IMR-90 (cell line): ENCODE measurements around the gene ATG4A. TPM values are rescaled to one million over a fixed set of nuclear protein-coding genes. Genes with fewer than 3 reads are reported as not detected.

Experiments
- ATAC-seq: fragments of 200-7000 bp; cut with Tn5 transposase; 2 replicates; pipeline ENCODE4 v1.9.1; 2020; ENCODE audit warnings: low read depth, mild to moderate bottlenecking, moderate library complexity
- BruUV-seq: library from RNA; stranded (reverse); fragments of 400-500 nt; replicated peaks from 2 replicates; lab custom pipeline; 2021; lab: Mats Ljungman, UMichigan
- CTCF ChIA-PET: fragments of 300-600 bp; formaldehyde crosslinking; extraction: SDS; loops from one replicate; lab custom pipeline; 2021; ENCODE audit warnings: antibody characterized with exemption; lab: Yijun Ruan, JAX
- POLR2A ChIA-PET: fragments of 300-600 bp; sonication (Branson Sonifier 250); formaldehyde crosslinking; loops from one replicate; lab custom pipeline; 2022; ENCODE audit warnings: antibody characterized with exemption; ENCODE audit not compliant: unreplicated experiment; lab: Charles Lee
- DNase-seq: peaks from one replicate; pipeline ENCODE4 v3.0.0; 2013
- H2AFZ ChIP-seq: replicated peaks from 2 replicates; pipeline ENCODE3; 2013; ENCODE audit warnings: low read length, mild to moderate bottlenecking; ENCODE audit not compliant: poor library complexity
- H2AK5ac ChIP-seq: 2 replicates; pipeline ENCODE4 v1.6.1; 2013; ENCODE audit warnings: low read depth, low read length, inconsistent platforms
- H2AK9ac ChIP-seq: replicated peaks from 2 replicates; pipeline ENCODE3; 2013; ENCODE audit warnings: mild to moderate bottlenecking, low read depth, low read length, moderate library complexity; ENCODE audit not compliant: poor library complexity
- H2BK120ac ChIP-seq: 2 replicates; pipeline ENCODE4 v1.6.1; 2013; ENCODE audit warnings: low read depth, low read length, inconsistent platforms
- H2BK15ac ChIP-seq: 3 replicates; pipeline ENCODE4 v1.6.1; 2013; ENCODE audit warnings: low read depth, low read length, inconsistent platforms
- H2BK20ac ChIP-seq: 2 replicates; pipeline ENCODE4 v1.6.1; 2013; ENCODE audit warnings: low read depth, mild to moderate bottlenecking, inconsistent platforms, low read length, moderate library complexity
- H2BK5ac ChIP-seq: 2 replicates; pipeline ENCODE4 v1.6.1; 2013; ENCODE audit warnings: mild to moderate bottlenecking, low read depth, low read length, inconsistent platforms; ENCODE audit not compliant: poor library complexity, severe bottlenecking
- H3K14ac ChIP-seq: replicated peaks from 2 replicates; pipeline ENCODE4 v1.6.1; 2013; ENCODE audit warnings: low read depth, low read length, inconsistent platforms
- H3K18ac ChIP-seq: 2 replicates; pipeline ENCODE4 v1.6.1; 2013; ENCODE audit warnings: low read depth, low read length, control low read depth
- H3K23ac ChIP-seq: 2 replicates; pipeline ENCODE4 v1.6.1; 2013; ENCODE audit warnings: low read depth, low read length, inconsistent platforms
- H3K27ac ChIP-seq: 2 replicates; pipeline ENCODE4 v1.5.1; 2013; ENCODE audit warnings: mild to moderate bottlenecking, control low read depth, low read length; ENCODE audit not compliant: insufficient read depth
- H3K27me3 ChIP-seq: 2 replicates; pipeline ENCODE4 v1.6.1; 2013; ENCODE audit warnings: low read length; ENCODE audit not compliant: control insufficient read depth, insufficient read depth
- H3K36me3 ChIP-seq: 2 replicates; pipeline ENCODE4 v1.6.1; 2013; ENCODE audit warnings: low read length, mixed read lengths; ENCODE audit not compliant: control insufficient read depth, insufficient read depth
- H3K4ac ChIP-seq: 2 replicates; pipeline ENCODE4 v1.6.1; 2013; ENCODE audit warnings: low read depth, low read length, inconsistent platforms
- H3K4me1 ChIP-seq: 2 replicates; pipeline ENCODE4 v1.6.1; 2013; ENCODE audit warnings: low read length, mixed read lengths; ENCODE audit not compliant: control insufficient read depth, insufficient read depth
- H3K4me2 ChIP-seq: 2 replicates; pipeline ENCODE4 v1.6.1; 2013; ENCODE audit warnings: low read depth, mild to moderate bottlenecking, control low read depth, low read length, moderate library complexity
- H3K4me3 ChIP-seq: 2 replicates; pipeline ENCODE4 v1.5.1; 2013; ENCODE audit warnings: low read depth, mild to moderate bottlenecking, control low read depth, low read length, moderate library complexity; ENCODE audit not compliant: insufficient read depth
- H3K56ac ChIP-seq: 2 replicates; pipeline ENCODE4 v1.6.1; 2013; ENCODE audit warnings: low read length, inconsistent platforms; ENCODE audit not compliant: insufficient read depth; ENCODE audit errors: extremely low read depth
- H3K79me1 ChIP-seq, 2 experiments: 2 replicates each; pipeline ENCODE4 v1.6.1; 2013; ENCODE audit warnings: low read length in 2 of 2, inconsistent platforms in 1 of 2, low read depth in 1 of 2
- H3K9ac ChIP-seq: 2 replicates; pipeline ENCODE4 v1.6.1; 2013; ENCODE audit warnings: low read depth, low read length, control low read depth
- H3K9me1 ChIP-seq: 2 replicates; pipeline ENCODE4 v1.6.1; 2013; ENCODE audit warnings: low read length, inconsistent platforms; ENCODE audit not compliant: insufficient read depth
- H3K9me3 ChIP-seq: 2 replicates; pipeline ENCODE4 v1.6.1; 2013; ENCODE audit warnings: low read length; ENCODE audit not compliant: control insufficient read depth, insufficient read depth
- H4K20me1 ChIP-seq: 2 replicates; pipeline ENCODE4 v1.6.1; 2013; ENCODE audit warnings: low read length, inconsistent platforms; ENCODE audit not compliant: insufficient read depth
- H4K5ac ChIP-seq: 2 replicates; pipeline ENCODE4 v1.6.1; 2013; ENCODE audit warnings: mild to moderate bottlenecking, low read depth, low read length, control low read depth
- H4K8ac ChIP-seq, 2 experiments: 2 replicates each; pipeline ENCODE4 v1.6.1; 2013; ENCODE audit warnings: low read depth in 2 of 2, low read length in 2 of 2, control low read depth in 1 of 2, inconsistent platforms in 1 of 2
- H4K91ac ChIP-seq: 2 replicates; pipeline ENCODE4 v1.6.1; 2013; ENCODE audit warnings: low read depth, low read length, inconsistent platforms; ENCODE audit not compliant: insufficient read depth
- BHLHE40 ChIP-seq: fragments of 150-350 bp; IDR thresholded peaks from 2 replicates; pipeline ENCODE4 v1.6.1; 2016; ENCODE audit warnings: mild to moderate bottlenecking, low read depth, low read length
- CEBPB ChIP-seq: IDR thresholded peaks from 2 replicates; pipeline ENCODE4 v1.6.1; 2012; ENCODE audit warnings: low read depth, low read length, improper control_type of control experiment
- FOS ChIP-seq: fragments of 150-350 bp; IDR thresholded peaks from 2 replicates; pipeline ENCODE4 v1.6.1; 2016; ENCODE audit warnings: low read depth, low read length
- RCOR1 ChIP-seq: IDR thresholded peaks from 2 replicates; pipeline ENCODE4 v1.6.1; 2012; ENCODE audit warnings: mild to moderate bottlenecking, low read length, improper control_type of control experiment; ENCODE audit not compliant: insufficient replicate concordance
- WGBS, 2 experiments: methylation state at CpG; one replicate each; pipeline versions ENCODE4 v1.1.5 to v1.1.7; 2013; ENCODE audit warnings: missing lambda C conversion rate in 2 of 2; ENCODE audit not compliant: insufficient read length in 1 of 2; ENCODE audit errors: extremely low coverage in 2 of 2; 5-methylcytosine and 5-hydroxymethylcytosine counted together
- dilution Hi-C: fragments of 300-500 bp; cut with HindIII; formaldehyde crosslinking; loops from one replicate; pipeline ENCODE4 v1.14.3; 2018; ENCODE audit warnings: low sequenced_read_pairs; ENCODE audit not compliant: unreplicated experiment
- in situ Hi-C: fragments of 300-500 bp; cut with MboI; formaldehyde crosslinking; loops from 3 replicates; pipeline ENCODE4 v1.14.3; 2019; ENCODE audit warnings: low sequenced_read_pairs, inconsistent platforms, mixed read lengths
- intact Hi-C: fragments of 100-400 bp; cut with micrococcal nuclease; formaldehyde crosslinking; loops from 2 replicates; pipeline ENCODE4 v1.10.0; 2022
- polyA plus RNA-seq, 3 experiments: library from polyadenylated mRNA; depleted of rRNA; stranded (reverse); fragments of >200 nt; gene quantifications; 2 replicates each; pipeline ENCODE4 v1.2.3, GENCODE V29; 2012; ENCODE audit warnings: low replicate concordance in 1 of 3
- total RNA-seq: library from RNA; depleted of rRNA; stranded (reverse); fragments of >200 nt; gene quantifications from 2 replicates; pipeline ENCODE4 v1.2.3, GENCODE V29; 2012
- TF ChIP-seq, protein P1 (sequence below): fragments of 150-350 bp; IDR thresholded peaks from 2 replicates; pipeline ENCODE4 v1.6.1; 2016; ENCODE audit warnings: low read depth, mild to moderate bottlenecking, low read length, moderate library complexity, borderline replicate concordance
- TF ChIP-seq, protein P2 (sequence below): fragments of 150-350 bp; IDR thresholded peaks from 2 replicates; pipeline ENCODE4 v1.6.1; 2017; ENCODE audit warnings: mild to moderate bottlenecking, antibody characterized with exemption, low read length, low read depth

Gene ATG4A
- total and polyA plus RNA-seq, 2 of the 4 experiments (the other 2 are of a cell fraction) = 8.2 to 14.7 TPM

DNA sequence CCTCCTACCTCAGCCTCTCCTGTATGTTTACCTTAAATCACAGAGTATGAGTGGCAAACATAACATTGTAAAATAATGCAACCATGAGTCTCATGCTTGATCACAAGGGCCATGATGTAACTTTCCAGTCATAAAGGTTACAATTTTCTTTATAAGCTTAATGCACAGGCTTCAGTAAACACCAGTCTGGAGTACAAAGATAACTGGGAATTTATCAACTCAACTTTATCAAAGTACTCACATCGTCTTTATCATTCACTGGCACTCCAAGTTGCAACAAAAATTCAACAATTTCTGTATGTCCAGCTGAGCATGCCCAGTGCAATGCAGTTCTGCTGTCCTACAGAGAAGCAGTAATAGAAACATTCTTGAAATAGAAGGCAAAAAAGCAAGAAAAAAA is 3.1 kb upstream of the ATG4A start:
- Histone ChIP-seq H2BK20ac (no peak overlapping the region), H3K27me3 (no peaks in the 10 kb centered on the region), H4K8ac (no peak overlapping the region), H4K20me1 (no peaks in the 10 kb centered on the region; the same call in 1 of the 2 replicates), H4K91ac (no peak overlapping the region), H3K14ac (no peak overlapping the region), H3K27ac (no peak overlapping the region), H2AK9ac (no peak overlapping the region), H3K36me3 (peaks cover 7% of the 10 kb centered on the region), H3K79me1 (peaks cover 0 to 10% of the 10 kb centered on the region in 2 experiments; a peak in 3 of 4 replicates), H3K9ac (no peak overlapping the region), H3K9me1 (no peaks in the 10 kb centered on the region), H3K4me1 (no peaks in the 10 kb centered on the region), H3K4me3 (no peak overlapping the region), H2BK120ac (no peak overlapping the region), H2BK15ac (no peak overlapping the region), H3K4me2 (no peak overlapping the region), H3K9me3 (no peaks in the 10 kb centered on the region), H2BK5ac (no peak overlapping the region), H4K5ac (no peak overlapping the region), H3K23ac (no peak overlapping the region), H2AK5ac (no peak overlapping the region), H2AFZ (no peak overlapping the region), H3K4ac (no peak overlapping the region), H3K56ac (no peak overlapping the region), H3K18ac (no peak overlapping the region)
- in situ Hi-C loops (no loop called here), dilution Hi-C loops (no loop called here), intact Hi-C loops (no loop called here)
- no CpG with 5 or more reads among the region's 1 CpG for WGBS, 2 experiments
- no peak for TF ChIP-seq RCOR1
- TF ChIP-seq FOS = no peak
- TF ChIP-seq BHLHE40 = no peak
- TF ChIP-seq, protein P1, sequence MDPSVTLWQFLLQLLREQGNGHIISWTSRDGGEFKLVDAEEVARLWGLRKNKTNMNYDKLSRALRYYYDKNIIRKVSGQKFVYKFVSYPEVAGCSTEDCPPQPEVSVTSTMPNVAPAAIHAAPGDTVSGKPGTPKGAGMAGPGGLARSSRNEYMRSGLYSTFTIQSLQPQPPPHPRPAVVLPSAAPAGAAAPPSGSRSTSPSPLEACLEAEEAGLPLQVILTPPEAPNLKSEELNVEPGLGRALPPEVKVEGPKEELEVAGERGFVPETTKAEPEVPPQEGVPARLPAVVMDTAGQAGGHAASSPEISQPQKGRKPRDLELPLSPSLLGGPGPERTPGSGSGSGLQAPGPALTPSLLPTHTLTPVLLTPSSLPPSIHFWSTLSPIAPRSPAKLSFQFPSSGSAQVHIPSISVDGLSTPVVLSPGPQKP = no peak
- TF ChIP-seq, protein P2, sequence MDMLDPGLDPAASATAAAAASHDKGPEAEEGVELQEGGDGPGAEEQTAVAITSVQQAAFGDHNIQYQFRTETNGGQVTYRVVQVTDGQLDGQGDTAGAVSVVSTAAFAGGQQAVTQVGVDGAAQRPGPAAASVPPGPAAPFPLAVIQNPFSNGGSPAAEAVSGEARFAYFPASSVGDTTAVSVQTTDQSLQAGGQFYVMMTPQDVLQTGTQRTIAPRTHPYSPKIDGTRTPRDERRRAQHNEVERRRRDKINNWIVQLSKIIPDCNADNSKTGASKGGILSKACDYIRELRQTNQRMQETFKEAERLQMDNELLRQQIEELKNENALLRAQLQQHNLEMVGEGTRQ = no peak
- no peak for TF ChIP-seq CEBPB
- no peak for DNase-seq
- ATAC-seq = no peak
- CTCF ChIA-PET = no interaction called here
- POLR2A ChIA-PET = no interaction called here
- no TSS peak for BruUV-seq
